Measurements from ENCODE around the gene GRM4.

GRCh38 chr6:34146801-34147592, 1.1 kb upstream of the GRM4 start:
- TF ChIP-seq POLR2AphosphoS5 (IDR thresholded peaks at IDR 0.05) (no peak), CTCF (IDR thresholded peaks at IDR 0.05) (no peak), POLR2A (IDR thresholded peaks at IDR 0.05) (no peak)

All from upper lobe of left lung (tissue), 4 donors.